Measurements from ENCODE around the gene KCNAB3. TPM values are rescaled to one million over a fixed set of nuclear protein-coding genes. Genes with fewer than 3 reads are reported as not detected.

The KCNAB3 gene
- polyA plus RNA-seq, 1 donor from 2014 or later: 5.6 TPM

DNA sequence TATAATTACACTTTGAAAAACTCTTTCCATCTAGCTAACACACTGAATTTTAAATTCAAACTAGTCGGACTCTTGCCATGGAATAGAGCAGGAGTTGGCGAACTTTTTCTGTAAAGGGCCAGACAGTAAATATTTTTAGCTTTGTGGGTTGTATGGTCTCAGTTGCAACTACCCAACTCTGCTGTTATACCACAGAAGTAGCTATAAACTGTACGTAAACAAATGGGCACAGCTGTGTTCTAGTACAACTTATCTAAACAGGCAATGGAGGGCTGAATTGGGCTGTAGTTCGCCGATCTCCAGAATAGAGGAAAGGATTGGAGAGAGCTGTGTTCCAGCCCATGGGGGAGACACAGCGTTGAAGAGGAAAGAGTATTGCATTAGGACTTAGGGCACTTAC is 11.1 kb upstream of the KCNAB3 start:
- H3K9me3 ChIP-seq (ENCODE audit: low read length): no peaks in the 10 kb centered on the region
- no peak overlapping the region for H3K9ac ChIP-seq (ENCODE audit: low read length)
- H3F3A ChIP-seq (ENCODE audit: insufficient read depth, low read length, poor library complexity, severe bottlenecking): no peaks in the 10 kb centered on the region
- no peak overlapping the region for H3K4me2 ChIP-seq (ENCODE audit: low read length)
- TF ChIP-seq RAD21 (conservative IDR thresholded peaks at IDR 0.05): no peak
- TF ChIP-seq SMC3 (conservative IDR thresholded peaks at IDR 0.05; ENCODE audit: poor library complexity): no peak
- TF ChIP-seq TAF1 (IDR thresholded peaks at IDR 0.05; ENCODE audit: low read depth): no peak
- TF ChIP-seq CTCF (IDR thresholded peaks at IDR 0.05; ENCODE audit: poor library complexity, severe bottlenecking): no peak
- TF ChIP-seq POLR2AphosphoS5 (IDR thresholded peaks at IDR 0.05): no peak
- TF ChIP-seq EP300 (conservative IDR thresholded peaks at IDR 0.05; ENCODE audit: poor library complexity, severe bottlenecking): no peak
- TF ChIP-seq EZH2 (IDR thresholded peaks at IDR 0.05; ENCODE audit: borderline replicate concordance, insufficient read depth, low read length, poor library complexity, severe bottlenecking): no peak
- TF ChIP-seq MXI1 (conservative IDR thresholded peaks at IDR 0.05; ENCODE audit: poor library complexity, severe bottlenecking): no peak
- TF ChIP-seq, protein P1, sequence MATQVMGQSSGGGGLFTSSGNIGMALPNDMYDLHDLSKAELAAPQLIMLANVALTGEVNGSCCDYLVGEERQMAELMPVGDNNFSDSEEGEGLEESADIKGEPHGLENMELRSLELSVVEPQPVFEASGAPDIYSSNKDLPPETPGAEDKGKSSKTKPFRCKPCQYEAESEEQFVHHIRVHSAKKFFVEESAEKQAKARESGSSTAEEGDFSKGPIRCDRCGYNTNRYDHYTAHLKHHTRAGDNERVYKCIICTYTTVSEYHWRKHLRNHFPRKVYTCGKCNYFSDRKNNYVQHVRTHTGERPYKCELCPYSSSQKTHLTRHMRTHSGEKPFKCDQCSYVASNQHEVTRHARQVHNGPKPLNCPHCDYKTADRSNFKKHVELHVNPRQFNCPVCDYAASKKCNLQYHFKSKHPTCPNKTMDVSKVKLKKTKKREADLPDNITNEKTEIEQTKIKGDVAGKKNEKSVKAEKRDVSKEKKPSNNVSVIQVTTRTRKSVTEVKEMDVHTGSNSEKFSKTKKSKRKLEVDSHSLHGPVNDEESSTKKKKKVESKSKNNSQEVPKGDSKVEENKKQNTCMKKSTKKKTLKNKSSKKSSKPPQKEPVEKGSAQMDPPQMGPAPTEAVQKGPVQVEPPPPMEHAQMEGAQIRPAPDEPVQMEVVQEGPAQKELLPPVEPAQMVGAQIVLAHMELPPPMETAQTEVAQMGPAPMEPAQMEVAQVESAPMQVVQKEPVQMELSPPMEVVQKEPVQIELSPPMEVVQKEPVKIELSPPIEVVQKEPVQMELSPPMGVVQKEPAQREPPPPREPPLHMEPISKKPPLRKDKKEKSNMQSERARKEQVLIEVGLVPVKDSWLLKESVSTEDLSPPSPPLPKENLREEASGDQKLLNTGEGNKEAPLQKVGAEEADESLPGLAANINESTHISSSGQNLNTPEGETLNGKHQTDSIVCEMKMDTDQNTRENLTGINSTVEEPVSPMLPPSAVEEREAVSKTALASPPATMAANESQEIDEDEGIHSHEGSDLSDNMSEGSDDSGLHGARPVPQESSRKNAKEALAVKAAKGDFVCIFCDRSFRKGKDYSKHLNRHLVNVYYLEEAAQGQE (IDR thresholded peaks at IDR 0.05; ENCODE audit: borderline replicate concordance): no peak
- H3K9me2 ChIP-seq (ENCODE audit: insufficient read depth, low read length): no peaks in the 10 kb centered on the region
- no peaks in the 10 kb centered on the region for H3K27me3 ChIP-seq (ENCODE audit: insufficient read depth, low read depth, low read length)
- H3K36me3 ChIP-seq (ENCODE audit: insufficient read depth, low read length): peaks cover 13% of the 10 kb centered on the region
- no peaks in the 10 kb centered on the region for H4K20me1 ChIP-seq (ENCODE audit: insufficient read depth)
- H3K27ac ChIP-seq (ENCODE audit: low read length): no peak overlapping the region
- no peak overlapping the region for H3K4me3 ChIP-seq (ENCODE audit: low read length)
- no peaks in the 10 kb centered on the region for H3K79me2 ChIP-seq (replicated peaks; ENCODE audit: insufficient read depth, low read length)
- no peak overlapping the region for H2AFZ ChIP-seq (ENCODE audit: low read depth, low read length)

- H3K79me2 ChIP-seq (replicated peaks; ENCODE audit: insufficient read depth, low read length): no peaks in the 10 kb centered on the region
- H3K27ac ChIP-seq (ENCODE audit: low read length): no peak overlapping the region
- no peak overlapping the region for H2AFZ ChIP-seq (ENCODE audit: low read depth, low read length)
- peaks cover 13% of the 10 kb centered on the region for H3K36me3 ChIP-seq (ENCODE audit: insufficient read depth, low read length)
- no peaks in the 10 kb centered on the region for H3K27me3 ChIP-seq (ENCODE audit: insufficient read depth, low read depth, low read length)
- TF ChIP-seq EZH2 (IDR thresholded peaks at IDR 0.05; ENCODE audit: borderline replicate concordance, insufficient read depth, low read length, poor library complexity, severe bottlenecking): no peak
- TF ChIP-seq TAF1 (IDR thresholded peaks at IDR 0.05; ENCODE audit: low read depth): no peak
- TF ChIP-seq MXI1 (conservative IDR thresholded peaks at IDR 0.05; ENCODE audit: poor library complexity, severe bottlenecking): no peak
- TF ChIP-seq, protein P1 (IDR thresholded peaks at IDR 0.05; ENCODE audit: borderline replicate concordance): no peak
- TF ChIP-seq CTCF (IDR thresholded peaks at IDR 0.05; ENCODE audit: poor library complexity, severe bottlenecking): no peak
- TF ChIP-seq POLR2AphosphoS5 (IDR thresholded peaks at IDR 0.05): no peak
- TF ChIP-seq RAD21 (conservative IDR thresholded peaks at IDR 0.05): no peak
- TF ChIP-seq SMC3 (conservative IDR thresholded peaks at IDR 0.05; ENCODE audit: poor library complexity): no peak
- no peaks in the 10 kb centered on the region for H3K9me2 ChIP-seq (ENCODE audit: insufficient read depth, low read length)
- no peak overlapping the region for H3K9ac ChIP-seq (ENCODE audit: low read length)
- H4K20me1 ChIP-seq (ENCODE audit: insufficient read depth): no peaks in the 10 kb centered on the region
- H3K4me2 ChIP-seq (ENCODE audit: low read length): no peak overlapping the region
- H3K9me3 ChIP-seq (ENCODE audit: low read length): no peaks in the 10 kb centered on the region
- no peak overlapping the region for H3K4me3 ChIP-seq (ENCODE audit: low read length)
- H3F3A ChIP-seq (ENCODE audit: insufficient read depth, low read length, poor library complexity, severe bottlenecking): no peaks in the 10 kb centered on the region
Observed at GRCh38 chr17:7940034-7940433, 10.4 kb upstream of the KCNAB3 start.
